ENCODE measurements around the gene DCD. TPM values are rescaled to one million over a fixed set of nuclear protein-coding genes. Genes with fewer than 3 reads are reported as not detected.

DCD gene
- total and polyA plus RNA-seq, 2 of the 8 experiments (the other 6 are each of a cell fraction or from before 2014, with no cell fraction given) = not detected

DNA sequence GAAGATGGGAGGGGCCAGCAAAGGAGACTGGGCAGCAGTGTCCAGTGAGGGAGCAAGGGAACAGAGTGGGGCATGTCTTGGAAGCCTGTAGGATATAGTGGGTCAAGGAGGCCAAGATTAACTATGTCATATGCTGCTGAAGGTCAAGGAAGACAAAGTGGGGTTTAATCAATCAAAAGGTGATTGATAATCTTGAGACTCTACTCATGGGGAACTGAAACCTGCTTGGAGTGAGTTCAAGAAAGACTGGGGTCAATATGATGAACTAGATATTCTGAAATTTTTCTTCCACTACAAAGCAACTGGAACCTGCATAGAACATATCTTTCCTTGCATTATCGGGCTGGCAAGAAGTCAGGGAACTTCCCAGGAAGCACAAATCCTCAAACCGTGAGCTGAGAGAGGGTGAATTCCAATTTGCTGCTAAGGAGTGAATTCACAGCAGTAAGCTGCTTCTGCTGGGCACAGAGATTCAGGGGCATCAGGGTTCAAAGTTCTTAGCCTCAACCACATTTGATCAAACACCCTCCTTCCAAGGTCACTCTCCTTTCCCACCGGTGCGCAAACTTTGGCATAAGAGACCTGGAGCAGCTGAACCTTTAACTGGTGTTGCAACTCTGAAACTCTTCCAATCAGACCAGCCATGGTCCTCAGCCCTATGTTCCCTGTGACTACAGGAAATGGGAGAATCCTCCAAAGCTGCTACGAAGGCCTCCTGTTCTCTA, 40.3 kb upstream of the DCD start:
- H3K14ac ChIP-seq (ENCODE audit: insufficient read length) = no peak overlapping the region
- ChIA-PET CTCF (ENCODE audit: partially characterized antibody) (interaction anchor here (1.0 to 5.9 kb wide), 8 partner anchors 7 to 91 kb away, joined by 3 to 54 read pairs (median 6); no protein-coding TSS in a partner anchor), POLR2A (ENCODE audit: partially characterized antibody) (interaction anchor here (1.7 kb wide), 1 partner anchor 9 kb away, joined by 6 read pairs; no protein-coding TSS in a partner anchor)
- no peak for FAIRE-seq
- H4K20me1 ChIP-seq (replicated peaks in 1 of 2; ENCODE audit: control insufficient read depth in 1 of 2, insufficient read depth in 2 of 2, low read length in 2 of 2) = no peaks in the 10 kb centered on the region
- no peaks in the 10 kb centered on the region; a peak in 1 of 8 replicates for H3K36me3 ChIP-seq (ENCODE audit: control insufficient read depth in 2 of 4, insufficient read depth in 4 of 4, low read length in 3 of 4)
- no peak overlapping the region for H3K56ac ChIP-seq (replicated peaks; ENCODE audit: insufficient read length, low read depth, low read length)
- no peak overlapping the region for H2BK120ac ChIP-seq (replicated peaks; ENCODE audit: low read depth, low read length)
- no peak overlapping the region; the same call in 1 of the 2 replicates for H2AFZ ChIP-seq (ENCODE audit: low read length)
- H3K23ac ChIP-seq (ENCODE audit: insufficient read length) = no peak overlapping the region
- H3K18ac ChIP-seq (ENCODE audit: extremely low read depth, low read length) = no peak overlapping the region
- H2BK5ac ChIP-seq (ENCODE audit: low read depth, low read length) = no peak overlapping the region
- H2AK5ac ChIP-seq (ENCODE audit: low read depth, low read length) = no peak overlapping the region
- no peak overlapping the region for H4K5ac ChIP-seq (ENCODE audit: insufficient read length, low read depth, low read length)
- peaks cover 5 to 6% of the 10 kb centered on the region in 2 experiments; a peak in 1 of 4 replicates for H3K9me3 ChIP-seq (ENCODE audit: insufficient read depth in 2 of 2, low read depth in 1 of 2, low read length in 1 of 2)
- WGBS, 2 experiments (ENCODE audit: extremely low coverage in 1 of 2, insufficient coverage in 1 of 2, insufficient read length in 1 of 2, insufficient replicate concordance in 2 of 2, low coverage in 1 of 2, low lambda C conversion rate in 2 of 2, missing lambda C conversion rate in 1 of 2) = 84% methylated on average over 5 of the region's 5 CpGs; no CpG with 5 or more reads in 1 of the 2 experiments
- H2BK15ac ChIP-seq (ENCODE audit: low read length) = no peak overlapping the region
- H3K27me3 ChIP-seq (replicated peaks in 1 of 4; ENCODE audit: control insufficient read depth in 3 of 4, extremely low read depth in 1 of 4, insufficient read depth in 3 of 4, low read length in 3 of 4) = no peaks in the 10 kb centered on the region; a peak in 1 of 7 replicates
- H3K4me3 ChIP-seq (ENCODE audit: extremely low read depth in 1 of 4, insufficient read depth in 2 of 4, low read depth in 3 of 4, low read length in 4 of 4) = no peak overlapping the region
- H3K23me2 ChIP-seq (ENCODE audit: low read depth, low read length) = no peaks in the 10 kb centered on the region; the same call in 1 of the 2 replicates
- no peaks in the 10 kb centered on the region for H3K79me1 ChIP-seq (ENCODE audit: low read depth, low read length)
- no peak overlapping the region for H3K27ac ChIP-seq (ENCODE audit: low read depth, low read length)
- no peak overlapping the region for H4K91ac ChIP-seq (replicated peaks; ENCODE audit: insufficient read length, low read length)
- H3K4ac ChIP-seq (replicated peaks; ENCODE audit: insufficient read length, low read depth, low read length) = no peak overlapping the region
- H4K8ac ChIP-seq (ENCODE audit: extremely low read depth, insufficient read depth, low read length) = no peak overlapping the region
- H2BK20ac ChIP-seq (ENCODE audit: low read length) = no peak overlapping the region; the same call in 1 of the 2 replicates
- no peak overlapping the region for H3K4me2 ChIP-seq (ENCODE audit: insufficient read depth in 1 of 2, low read depth in 2 of 2, low read length in 2 of 2)
- no peak overlapping the region for H3K9ac ChIP-seq (replicated peaks in 1 of 4; ENCODE audit: extremely low read depth in 1 of 4, low read depth in 3 of 4, low read length in 3 of 4)
- H2BK12ac ChIP-seq (ENCODE audit: low read depth, low read length) = 0 out of 2 replicates have a peak overlapping the region, but pooled peaks have one; percentile 22
- H3K79me2 ChIP-seq (ENCODE audit: control insufficient read depth in 1 of 2, insufficient read depth in 2 of 2, low read length in 2 of 2) = no peaks in the 10 kb centered on the region; a peak in 1 of 4 replicates
- peaks cover 9 to 13% (median 11%) of the 10 kb centered on the region in 4 experiments; a peak in 6 of 7 replicates for H3K4me1 ChIP-seq (replicated peaks in 1 of 4; ENCODE audit: control insufficient read depth in 3 of 4, insufficient read depth in 4 of 4, low read length in 3 of 4)
- DNase-seq (ENCODE audit: low read depth in 1 of 2, low spot score in 2 of 2) = no peak
- TF ChIP-seq EZH2 (IDR thresholded peaks at IDR 0.05; ENCODE audit: low read depth, low read length, severe bottlenecking) (no peak), PHF8 (conservative IDR thresholded peaks at IDR 0.05; ENCODE audit: low read depth, low read length) (no peak), SRF (IDR thresholded peaks at IDR 0.05; ENCODE audit: low read depth, low read length) (no peak), ASH2L (IDR thresholded peaks at IDR 0.05; ENCODE audit: low read length) (no peak), YY1 (IDR thresholded peaks at IDR 0.05; ENCODE audit: low read depth, low read length) (no peak), RAD21 (IDR thresholded peaks at IDR 0.05 in 1 of 2, conservative IDR thresholded peaks at IDR 0.05 in 1 of 2; ENCODE audit: low read depth in 2 of 2, low read length in 2 of 2) (no peak), TCF12 (IDR thresholded peaks at IDR 0.05; ENCODE audit: low read depth, low read length) (no peak), MAFK (IDR thresholded peaks at IDR 0.05; ENCODE audit: low read depth, low read length) (no peak), BRCA1 (IDR thresholded peaks at IDR 0.05; ENCODE audit: low read depth, low read length) (no peak), KDM4A (IDR thresholded peaks at IDR 0.05; ENCODE audit: low read depth, low read length, severe bottlenecking) (no peak)
